Uterus (tissue), 2 donors: ENCODE data around the gene PPP1R14D.

ENCODE experiments used
- POLR2A ChIP-seq, 2 donors: fragments of 450-650 bp; IDR thresholded peaks; one replicate each; pipeline ENCODE4 v1.6.1; 2016; ENCODE audit warnings: antibody characterized with exemption in 2 of 2, mild to moderate bottlenecking in 1 of 2, moderate library complexity in 1 of 2
- TF ChIP-seq, protein P1 (sequence below), 4 experiments: fragments of 200-600 bp in 2 of 4; fragments of 450-650 bp in 2 of 4; sonication (generic) in 2 of 4; IDR thresholded peaks; one replicate each; pipeline ENCODE4 v1.5.1; 2016 to 2019; ENCODE audit warnings: antibody characterized with exemption in 4 of 4, mild to moderate bottlenecking in 2 of 4, moderate library complexity in 1 of 4

DNA sequence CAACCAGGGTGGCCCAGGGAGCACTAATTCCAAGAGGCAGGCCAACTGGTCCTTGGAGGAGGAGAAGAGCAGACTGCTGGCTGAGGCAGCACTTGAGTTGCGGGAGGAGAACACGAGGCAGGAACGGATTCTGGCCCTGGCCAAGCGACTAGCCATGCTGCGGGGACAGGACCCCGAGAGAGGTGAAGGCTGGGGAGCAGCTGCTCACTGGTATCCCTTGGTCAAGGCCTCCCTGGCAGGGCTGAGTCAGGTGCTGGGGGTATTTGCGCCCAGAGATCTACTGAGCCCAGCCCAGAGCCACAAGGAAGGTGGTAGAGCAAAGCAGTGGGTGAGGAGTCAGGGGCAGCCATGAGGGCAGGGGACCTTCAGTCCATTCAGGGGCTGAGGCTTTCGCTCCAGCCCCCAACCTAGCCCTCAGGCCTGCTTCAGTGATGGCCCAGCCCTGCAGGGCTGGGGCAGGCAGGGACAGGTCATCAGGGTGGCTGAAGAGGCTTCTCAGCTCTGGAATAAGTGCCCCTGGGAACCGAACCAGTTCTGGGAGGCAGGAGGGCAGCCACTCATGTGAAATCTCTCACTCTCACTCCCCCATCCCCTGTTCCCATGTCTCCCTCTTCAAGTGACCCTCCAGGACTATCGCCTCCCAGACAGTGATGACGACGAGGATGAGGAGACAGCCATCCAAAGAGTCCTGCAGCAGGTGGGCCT lies 15.6 kb downstream of the PPP1R14D start:
- TF ChIP-seq, protein P1, sequence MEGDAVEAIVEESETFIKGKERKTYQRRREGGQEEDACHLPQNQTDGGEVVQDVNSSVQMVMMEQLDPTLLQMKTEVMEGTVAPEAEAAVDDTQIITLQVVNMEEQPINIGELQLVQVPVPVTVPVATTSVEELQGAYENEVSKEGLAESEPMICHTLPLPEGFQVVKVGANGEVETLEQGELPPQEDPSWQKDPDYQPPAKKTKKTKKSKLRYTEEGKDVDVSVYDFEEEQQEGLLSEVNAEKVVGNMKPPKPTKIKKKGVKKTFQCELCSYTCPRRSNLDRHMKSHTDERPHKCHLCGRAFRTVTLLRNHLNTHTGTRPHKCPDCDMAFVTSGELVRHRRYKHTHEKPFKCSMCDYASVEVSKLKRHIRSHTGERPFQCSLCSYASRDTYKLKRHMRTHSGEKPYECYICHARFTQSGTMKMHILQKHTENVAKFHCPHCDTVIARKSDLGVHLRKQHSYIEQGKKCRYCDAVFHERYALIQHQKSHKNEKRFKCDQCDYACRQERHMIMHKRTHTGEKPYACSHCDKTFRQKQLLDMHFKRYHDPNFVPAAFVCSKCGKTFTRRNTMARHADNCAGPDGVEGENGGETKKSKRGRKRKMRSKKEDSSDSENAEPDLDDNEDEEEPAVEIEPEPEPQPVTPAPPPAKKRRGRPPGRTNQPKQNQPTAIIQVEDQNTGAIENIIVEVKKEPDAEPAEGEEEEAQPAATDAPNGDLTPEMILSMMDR (IDR thresholded peaks at IDR 0.05), result no peak
- no peak for TF ChIP-seq POLR2A (IDR thresholded peaks at IDR 0.05)
